ENCODE data around the gene TSPAN3. TPM values are rescaled to one million over a fixed set of nuclear protein-coding genes. Genes with fewer than 3 reads are reported as not detected.

TSPAN3 gene
- total RNA-seq, 4 donors from 2014 or later, result 77.3 to 114 (median 87.0) TPM

GRCh38 chr15:77096541-77096940 lies 25.6 kb upstream of the TSPAN3 start:
- Histone ChIP-seq H3K27me3 (no peaks in the 10 kb centered on the region), H3K4me1 (no peaks in the 10 kb centered on the region), H3K4me3 (no peak overlapping the region), H3K36me3 (no peaks in the 10 kb centered on the region), H3K9me3 (no peaks in the 10 kb centered on the region), H3K27ac (no peak overlapping the region)
- 82 to 88% methylated on average over 5 to 6 of the region's 7 CpGs for WGBS, 2 donors
- TF ChIP-seq, protein P1, sequence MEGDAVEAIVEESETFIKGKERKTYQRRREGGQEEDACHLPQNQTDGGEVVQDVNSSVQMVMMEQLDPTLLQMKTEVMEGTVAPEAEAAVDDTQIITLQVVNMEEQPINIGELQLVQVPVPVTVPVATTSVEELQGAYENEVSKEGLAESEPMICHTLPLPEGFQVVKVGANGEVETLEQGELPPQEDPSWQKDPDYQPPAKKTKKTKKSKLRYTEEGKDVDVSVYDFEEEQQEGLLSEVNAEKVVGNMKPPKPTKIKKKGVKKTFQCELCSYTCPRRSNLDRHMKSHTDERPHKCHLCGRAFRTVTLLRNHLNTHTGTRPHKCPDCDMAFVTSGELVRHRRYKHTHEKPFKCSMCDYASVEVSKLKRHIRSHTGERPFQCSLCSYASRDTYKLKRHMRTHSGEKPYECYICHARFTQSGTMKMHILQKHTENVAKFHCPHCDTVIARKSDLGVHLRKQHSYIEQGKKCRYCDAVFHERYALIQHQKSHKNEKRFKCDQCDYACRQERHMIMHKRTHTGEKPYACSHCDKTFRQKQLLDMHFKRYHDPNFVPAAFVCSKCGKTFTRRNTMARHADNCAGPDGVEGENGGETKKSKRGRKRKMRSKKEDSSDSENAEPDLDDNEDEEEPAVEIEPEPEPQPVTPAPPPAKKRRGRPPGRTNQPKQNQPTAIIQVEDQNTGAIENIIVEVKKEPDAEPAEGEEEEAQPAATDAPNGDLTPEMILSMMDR (IDR thresholded peaks at IDR 0.05), result no peak
- TF ChIP-seq POLR2A (IDR thresholded peaks at IDR 0.05), result no peak
- DNase-seq, result no peak
- intact Hi-C loops (cut with DNase I), result no loop called here

- DNase-seq, result no peak
- whole genome bisulfite sequencing, 2 donors, result 53 to 69% methylated on average over 4 of the region's 4 CpGs
- Histone ChIP-seq H3K4me3 (no peak overlapping the region), H3K36me3 (no peaks in the 10 kb centered on the region), H3K27ac (no peak overlapping the region), H3K27me3 (no peaks in the 10 kb centered on the region), H3K4me1 (no peaks in the 10 kb centered on the region), H3K9me3 (no peaks in the 10 kb centered on the region)
- intact Hi-C loops (cut with DNase I), result no loop called here
- TF ChIP-seq, protein P1 (IDR thresholded peaks at IDR 0.05), result no peak
- no peak for TF ChIP-seq POLR2A (IDR thresholded peaks at IDR 0.05)
Measured at GRCh38 chr15:77096138-77096537, 25.2 kb upstream of the TSPAN3 start.

GRCh38 chr15:77094397-77095030 lies 23.6 kb upstream of the TSPAN3 start:
- DNase-seq, result no peak

DNA sequence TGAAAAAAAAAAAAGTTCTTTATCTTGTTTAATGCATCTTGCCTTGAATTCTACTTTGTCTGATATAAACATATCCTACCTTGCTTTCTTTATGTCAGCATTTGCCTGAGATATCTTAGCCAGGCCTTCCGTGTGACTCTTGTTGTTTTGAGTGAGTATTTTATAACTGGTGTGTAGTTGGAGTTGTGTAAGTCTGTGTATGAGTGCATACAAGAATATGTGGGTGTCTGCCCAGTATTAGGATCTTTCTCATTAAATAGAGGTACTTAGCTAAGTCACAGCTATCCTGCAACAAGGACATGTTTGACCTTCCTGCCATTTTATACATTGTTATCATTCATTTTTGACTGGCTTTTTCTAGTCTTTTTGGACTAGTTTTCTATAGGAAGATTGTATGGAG lies 22.5 kb upstream of the TSPAN3 start:
- Histone ChIP-seq H3K27ac (no peak overlapping the region), H3K27me3 (no peaks in the 10 kb centered on the region), H3K4me3 (no peak overlapping the region), H3K4me1 (no peaks in the 10 kb centered on the region), H3K9me3 (no peaks in the 10 kb centered on the region), H3K36me3 (no peaks in the 10 kb centered on the region)
- 92 to 100% methylated on average over 1 of the region's 1 CpG for WGBS, 2 donors
- intact Hi-C loops (cut with DNase I), result no loop called here
- no peak for TF ChIP-seq POLR2A (IDR thresholded peaks at IDR 0.05)
- TF ChIP-seq, protein P1 (IDR thresholded peaks at IDR 0.05), result no peak
- no peak for DNase-seq

More at GRCh38 chr15:77094397-77095030, 23.6 kb upstream of the TSPAN3 start:
- Histone ChIP-seq H3K4me1 (no peaks in the 10 kb centered on the region), H3K27ac (no peak overlapping the region), H3K36me3 (no peaks in the 10 kb centered on the region), H3K4me3 (no peak overlapping the region), H3K9me3 (no peaks in the 10 kb centered on the region), H3K27me3 (no peaks in the 10 kb centered on the region)
- 78 to 83% methylated on average over 9 to 11 of the region's 11 CpGs for WGBS, 2 donors
- TF ChIP-seq POLR2A (IDR thresholded peaks at IDR 0.05), result no peak
- TF ChIP-seq, protein P1 (IDR thresholded peaks at IDR 0.05), result no peak
- intact Hi-C loops (cut with DNase I), result no loop called here

- Histone ChIP-seq H3K36me3 (no peaks in the 10 kb centered on the region), H3K9me3 (no peaks in the 10 kb centered on the region), H3K27ac (no peak overlapping the region), H3K27me3 (no peaks in the 10 kb centered on the region), H3K4me1 (no peaks in the 10 kb centered on the region), H3K4me3 (no peak overlapping the region)
- 76 to 93% methylated on average over 2 of the region's 2 CpGs for WGBS, 2 donors
- no peak for TF ChIP-seq POLR2A (IDR thresholded peaks at IDR 0.05)
- intact Hi-C loops (cut with DNase I), result no loop called here
- DNase-seq, result no peak
Measured at GRCh38 chr15:77091097-77091496, 20.2 kb upstream of the TSPAN3 start.

DNA sequence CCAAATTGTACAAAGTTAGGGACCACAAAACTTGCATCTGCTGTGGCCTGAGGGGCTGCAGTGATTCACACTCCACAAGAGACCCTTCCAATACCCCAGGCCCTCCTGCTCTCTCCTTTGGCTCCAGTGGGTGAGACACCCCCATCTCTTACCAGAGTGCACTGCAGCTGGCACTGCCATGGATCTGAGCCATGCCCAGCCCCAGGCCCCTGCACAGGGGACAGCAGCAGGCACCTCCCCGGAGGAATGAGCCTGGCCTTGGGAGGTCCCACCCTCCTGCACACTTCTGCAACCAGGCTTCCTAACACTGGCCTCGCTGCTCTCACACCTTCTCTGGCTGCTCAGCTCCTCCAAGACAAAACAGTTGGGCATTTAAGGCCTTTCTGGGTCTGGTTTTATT lies 16.3 kb upstream of the TSPAN3 start:
- H3K27me3 ChIP-seq, result no peaks in the 10 kb centered on the region
- no peaks in the 10 kb centered on the region for H3K36me3 ChIP-seq
- H3K27ac ChIP-seq, result no peak overlapping the region
- TF ChIP-seq, protein P1 (IDR thresholded peaks at IDR 0.05), result no peak
- TF ChIP-seq POLR2A (IDR thresholded peaks at IDR 0.05), result no peak
- intact Hi-C loops (cut with DNase I), result no loop called here
- peaks cover 0 to 12% (median 6%) of the 10 kb centered on the region in 3 donors for H3K4me1 ChIP-seq
- H3K4me3 ChIP-seq, result no peak overlapping the region
- H3K9me3 ChIP-seq, result no peaks in the 10 kb centered on the region
- 77 to 88% methylated on average over 2 of the region's 2 CpGs for WGBS, 2 donors
- DNase-seq, result no peak
